Activated naive CD4-positive, alpha-beta T cell treated with anti-CD3 and anti-CD28 coated beads for 36 hours (primary cell): ENCODE data around the gene SRSF5. TPM values are rescaled to one million over a fixed set of nuclear protein-coding genes. Genes with fewer than 3 reads are reported as not detected.
"Not testable (repeated sequence)": the region's sequence is repeated elsewhere in the genome, so short reads cannot be mapped to it uniquely, and the experiment has no call there.

Experiments
- CTCF ChIA-PET: fragments of 350-600 bp; sonication (Branson Sonifier 250); formaldehyde crosslinking; loops from one replicate; lab custom pipeline; 2021; ENCODE audit warnings: antibody characterized with exemption; lab: Charles Lee
- DNase-seq: peaks from one replicate; pipeline ENCODE4 v3.0.0-alpha.2; 2020
- H3K27ac Mint-ChIP-seq: one replicate; pipeline ENCODE4 v1.8.0; 2021; ENCODE audit warnings: mild to moderate bottlenecking, mixed read lengths
- H3K27me3 Mint-ChIP-seq: one replicate; pipeline ENCODE4 v1.8.0; 2021; ENCODE audit warnings: low read depth, mixed read lengths
- H3K36me3 Mint-ChIP-seq: one replicate; pipeline ENCODE4 v1.8.0; 2021; ENCODE audit warnings: low read depth, mixed read lengths
- H3K4me1 Mint-ChIP-seq: one replicate; pipeline ENCODE4 v1.8.0; 2021; ENCODE audit warnings: low read depth, mixed read lengths
- H3K4me3 Mint-ChIP-seq: one replicate; pipeline ENCODE4 v1.8.0; 2021; ENCODE audit warnings: mild to moderate bottlenecking, moderate library complexity, mixed read lengths
- H3K9me3 Mint-ChIP-seq: one replicate; pipeline ENCODE4 v1.8.0; 2021; ENCODE audit warnings: mixed read lengths
- intact Hi-C: fragments of 100-400 bp; cut with micrococcal nuclease; formaldehyde crosslinking; loops from one replicate; pipeline ENCODE4 v1.15.1; 2023
- total RNA-seq, 2 experiments: library from RNA; stranded (reverse); gene quantifications; one replicate each; pipeline ENCODE4 v1.2.3, GENCODE V29; 2021

The SRSF5 gene
- 100 to 1,000 TPM; 296 to 297 TPM for total RNA-seq

GRCh38 chr14:69766984-69767368 is at the start of gene SRSF5:
Gene SRSF5 (plus strand): TSS chr14:69767142. CDS start chr14:69768157, 1,015 bp downstream.
- peak within 1 kb of the TSS; percentile 100 for H3K27ac Mint-ChIP-seq
- no peaks in the 10 kb centered on the region for H3K27me3 Mint-ChIP-seq
- peaks cover 11% of the 10 kb centered on the region for H3K9me3 Mint-ChIP-seq
- H3K36me3 Mint-ChIP-seq = peaks cover 54% of the 10 kb centered on the region
- H3K4me1 Mint-ChIP-seq = peaks cover 75% of the 10 kb centered on the region
- peak; percentile 95 for DNase-seq
- H3K4me3 Mint-ChIP-seq = peak within 1 kb of the TSS; percentile 97
- CTCF ChIA-PET = interaction anchor here (0.8 to 1.3 kb wide), 6 partner anchors 36 to 261 kb away, joined by 3 to 5 read pairs (median 3); no protein-coding TSS in a partner anchor
- intact Hi-C loops = loop anchor here (1.0 to 5.0 kb wide), 12 partner anchors 21 to 1119 kb away; partner anchors contain the start of genes ACTN1, DCAF5, ERH and MAP3K9

- H3K4me3 Mint-ChIP-seq, H3K9me3 Mint-ChIP-seq, DNase-seq, H3K27me3 Mint-ChIP-seq, intact Hi-C loops, H3K27ac Mint-ChIP-seq: not testable (repeated sequence)
- Mint-ChIP-seq H3K4me1 (peaks cover 21% of the 10 kb centered on the region), H3K36me3 (peaks cover 12% of the 10 kb centered on the region)
- CTCF ChIA-PET = interaction anchor here (0.5 to 1.7 kb wide), 3 partner anchors 102 to 134 kb away, joined by 5 to 7 read pairs (median 5); no protein-coding TSS in a partner anchor
Measured at GRCh38 chr14:69718614-69719013, 48.3 kb upstream of the SRSF5 start.

GRCh38 chr14:69719501-69719951 is 47.4 kb upstream of the SRSF5 start:
- H3K36me3 Mint-ChIP-seq = peaks cover 7% of the 10 kb centered on the region
- no peak overlapping the region for H3K4me3 Mint-ChIP-seq
- H3K9me3 Mint-ChIP-seq = no peaks in the 10 kb centered on the region
- intact Hi-C loops = no loop called here
- H3K27ac Mint-ChIP-seq = no peak overlapping the region
- no peak for DNase-seq
- no peaks in the 10 kb centered on the region for H3K27me3 Mint-ChIP-seq
- H3K4me1 Mint-ChIP-seq = peaks cover 19% of the 10 kb centered on the region
- CTCF ChIA-PET = interaction anchor here (1.2 to 1.7 kb wide), 4 partner anchors 12 to 135 kb away, joined by 3 to 7 read pairs (median 4); no protein-coding TSS in a partner anchor

GRCh38 chr14:69720912-69721311 is 46.0 kb upstream of the SRSF5 start:
- CTCF ChIA-PET = interaction anchor here (0.9 to 1.0 kb wide), 2 partner anchors 10 to 117 kb away, joined by 3 to 4 read pairs; no protein-coding TSS in a partner anchor
- Mint-ChIP-seq H3K36me3 (peaks cover 2% of the 10 kb centered on the region), H3K9me3 (no peaks in the 10 kb centered on the region), H3K4me1 (peaks cover 15% of the 10 kb centered on the region), H3K4me3 (no peak overlapping the region), H3K27ac (no peak overlapping the region), H3K27me3 (peaks cover 2% of the 10 kb centered on the region)
- no peak for DNase-seq
- intact Hi-C loops = no loop called here

GRCh38 chr14:69726761-69727511 is 40.0 kb upstream of the SRSF5 start:
- Mint-ChIP-seq H3K4me3 (peak overlapping the region; percentile 38), H3K27ac (no peak overlapping the region), H3K36me3 (no peaks in the 10 kb centered on the region), H3K4me1 (peaks cover 12% of the 10 kb centered on the region), H3K9me3 (no peaks in the 10 kb centered on the region), H3K27me3 (peaks cover 4% of the 10 kb centered on the region)
- DNase-seq = peak; percentile 82
- CTCF ChIA-PET = interaction anchor here (0.6 to 7.3 kb wide), 27 partner anchors 10 to 336 kb away, joined by 3 to 68 read pairs (median 4); partner anchors contain the start of gene SRSF5
- intact Hi-C loops = loop anchor here (1.0 to 5.0 kb wide), 5 partner anchors 40 to 142 kb away; partner anchors contain the start of gene SRSF5

GRCh38 chr14:69727860-69728259 is 39.1 kb upstream of the SRSF5 start:
- DNase-seq = no peak
- CTCF ChIA-PET = interaction anchor here (0.5 to 7.3 kb wide), 13 partner anchors 17 to 164 kb away, joined by 3 to 68 read pairs (median 4); no protein-coding TSS in a partner anchor
- no peaks in the 10 kb centered on the region for H3K9me3 Mint-ChIP-seq
- H3K27me3 Mint-ChIP-seq = peaks cover 4% of the 10 kb centered on the region
- peaks cover 12% of the 10 kb centered on the region for H3K4me1 Mint-ChIP-seq
- H3K27ac Mint-ChIP-seq = no peak overlapping the region
- no peaks in the 10 kb centered on the region for H3K36me3 Mint-ChIP-seq
- no peak overlapping the region for H3K4me3 Mint-ChIP-seq
- intact Hi-C loops = loop anchor here (1.0 to 5.0 kb wide), 4 partner anchors 89 to 143 kb away; no protein-coding TSS in a partner anchor

GRCh38 chr14:69731919-69732598 is 34.9 kb upstream of the SRSF5 start:
- intact Hi-C loops = loop anchor here (1.0 kb wide), 2 partner anchors 295 to 342 kb away; no protein-coding TSS in a partner anchor
- H3K27me3 Mint-ChIP-seq, H3K36me3 Mint-ChIP-seq, H3K9me3 Mint-ChIP-seq, H3K27ac Mint-ChIP-seq, H3K4me1 Mint-ChIP-seq, H3K4me3 Mint-ChIP-seq, DNase-seq: not testable (repeated sequence)
- CTCF ChIA-PET = interaction anchor here (0.7 to 1.8 kb wide), 2 partner anchors 200 to 296 kb away, joined by 6 to 13 read pairs; no protein-coding TSS in a partner anchor

- H3K4me1 Mint-ChIP-seq, H3K27me3 Mint-ChIP-seq, intact Hi-C loops, H3K36me3 Mint-ChIP-seq, H3K27ac Mint-ChIP-seq, DNase-seq, H3K4me3 Mint-ChIP-seq, H3K9me3 Mint-ChIP-seq: not testable (repeated sequence)
- CTCF ChIA-PET = interaction anchor here (0.9 kb wide), 1 partner anchor 9 kb away, joined by 3 read pairs; no protein-coding TSS in a partner anchor
Measured at GRCh38 chr14:69736405-69736804, 30.5 kb upstream of the SRSF5 start.

GRCh38 chr14:69741055-69741454 is 25.9 kb upstream of the SRSF5 start:
- CTCF ChIA-PET = interaction anchor here (1.0 kb wide), 1 partner anchor 287 kb away, joined by 4 read pairs; no protein-coding TSS in a partner anchor
- Mint-ChIP-seq H3K4me3 (no peak overlapping the region), H3K9me3 (peaks cover 4% of the 10 kb centered on the region), H3K4me1 (peaks cover 2% of the 10 kb centered on the region), H3K27ac (no peak overlapping the region), H3K36me3 (peaks cover 2% of the 10 kb centered on the region), H3K27me3 (no peaks in the 10 kb centered on the region)
- intact Hi-C loops = no loop called here
- DNase-seq = no peak

- H3K4me1 Mint-ChIP-seq = peaks cover 8% of the 10 kb centered on the region
- no peaks in the 10 kb centered on the region for H3K36me3 Mint-ChIP-seq
- H3K27me3 Mint-ChIP-seq = no peaks in the 10 kb centered on the region
- H3K4me3 Mint-ChIP-seq = no peak overlapping the region
- CTCF ChIA-PET = interaction anchor here (0.6 to 2.0 kb wide), 3 partner anchors 10 to 278 kb away, joined by 3 to 5 read pairs (median 3); no protein-coding TSS in a partner anchor
- no peak for DNase-seq
- no peak overlapping the region for H3K27ac Mint-ChIP-seq
- intact Hi-C loops = no loop called here
- H3K9me3 Mint-ChIP-seq = no peaks in the 10 kb centered on the region
Measured at GRCh38 chr14:69749956-69750355, 17.0 kb upstream of the SRSF5 start.

- CTCF ChIA-PET = interaction anchor here (1.5 to 2.0 kb wide), 2 partner anchors 9 to 278 kb away, joined by 3 to 5 read pairs; no protein-coding TSS in a partner anchor
- H3K36me3 Mint-ChIP-seq = no peaks in the 10 kb centered on the region
Measured at GRCh38 chr14:69750495-69750894, 16.4 kb upstream of the SRSF5 start.

More at GRCh38 chr14:69750495-69750894, 16.4 kb upstream of the SRSF5 start:
- no peak overlapping the region for H3K4me3 Mint-ChIP-seq
- DNase-seq = no peak
- H3K9me3 Mint-ChIP-seq = no peaks in the 10 kb centered on the region
- peaks cover 14% of the 10 kb centered on the region for H3K4me1 Mint-ChIP-seq
- no peak overlapping the region for H3K27ac Mint-ChIP-seq
- intact Hi-C loops = no loop called here
- H3K27me3 Mint-ChIP-seq = no peaks in the 10 kb centered on the region
